ENCODE measurements around the gene MACROD2.

MACROD2 gene

DNA sequence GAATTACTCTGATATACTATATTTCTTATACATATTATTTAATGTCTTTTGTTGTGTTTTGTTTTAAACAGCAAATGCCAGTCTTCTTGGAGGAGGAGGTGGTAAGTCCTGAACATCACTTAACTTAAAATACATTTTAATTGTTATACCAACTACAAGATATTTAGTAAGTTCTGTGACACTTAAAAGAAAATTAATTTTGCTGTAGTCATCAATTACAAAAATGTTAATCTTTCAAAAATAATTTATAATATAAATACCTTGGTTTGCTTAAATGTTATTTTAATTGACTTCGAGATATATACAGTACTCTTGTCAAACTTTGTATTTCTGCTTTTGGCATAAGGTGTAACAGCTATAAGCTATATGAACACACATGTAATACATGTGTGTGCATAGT, 498.1 kb downstream of the MACROD2 start:
- Histone ChIP-seq H3K27ac (ENCODE audit: extremely low read depth, low read depth, low read length) (no peak overlapping the region), H3K9me3 (ENCODE audit: control insufficient read depth, insufficient read depth, low read depth, low read length) (no peaks in the 10 kb centered on the region), H3K4me3 (ENCODE audit: low read depth, low read length) (no peak overlapping the region), H3K4me1 (ENCODE audit: control insufficient read depth, insufficient read depth, low read length) (peaks cover 11% of the 10 kb centered on the region), H3K36me3 (ENCODE audit: control insufficient read depth in 2 of 2, insufficient read depth in 1 of 2, low read length in 2 of 2) (no peaks in the 10 kb centered on the region)
- TF ChIP-seq HOXC10 (CRISPR knock-in tag; IDR thresholded peaks at IDR 0.05): no peak
- TF ChIP-seq ZNF37A (tag by site-specific recombination; IDR thresholded peaks at IDR 0.05): no peak
- no peak for TF ChIP-seq ZNF248 (tag by site-specific recombination; IDR thresholded peaks at IDR 0.05)
- TF ChIP-seq, protein P1, sequence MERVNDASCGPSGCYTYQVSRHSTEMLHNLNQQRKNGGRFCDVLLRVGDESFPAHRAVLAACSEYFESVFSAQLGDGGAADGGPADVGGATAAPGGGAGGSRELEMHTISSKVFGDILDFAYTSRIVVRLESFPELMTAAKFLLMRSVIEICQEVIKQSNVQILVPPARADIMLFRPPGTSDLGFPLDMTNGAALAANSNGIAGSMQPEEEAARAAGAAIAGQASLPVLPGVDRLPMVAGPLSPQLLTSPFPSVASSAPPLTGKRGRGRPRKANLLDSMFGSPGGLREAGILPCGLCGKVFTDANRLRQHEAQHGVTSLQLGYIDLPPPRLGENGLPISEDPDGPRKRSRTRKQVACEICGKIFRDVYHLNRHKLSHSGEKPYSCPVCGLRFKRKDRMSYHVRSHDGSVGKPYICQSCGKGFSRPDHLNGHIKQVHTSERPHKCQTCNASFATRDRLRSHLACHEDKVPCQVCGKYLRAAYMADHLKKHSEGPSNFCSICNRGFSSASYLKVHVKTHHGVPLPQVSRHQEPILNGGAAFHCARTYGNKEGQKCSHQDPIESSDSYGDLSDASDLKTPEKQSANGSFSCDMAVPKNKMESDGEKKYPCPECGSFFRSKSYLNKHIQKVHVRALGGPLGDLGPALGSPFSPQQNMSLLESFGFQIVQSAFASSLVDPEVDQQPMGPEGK (tag by site-specific recombination; IDR thresholded peaks at IDR 0.05): no peak
- TF ChIP-seq ZFHX2 (tag by site-specific recombination; conservative IDR thresholded peaks at IDR 0.05): no peak
- no peak for TF ChIP-seq KLF8 (tag by site-specific recombination; IDR thresholded peaks at IDR 0.05)
- no peak for TF ChIP-seq KLF7 (tag by site-specific recombination; IDR thresholded peaks at IDR 0.05; ENCODE audit: borderline replicate concordance)
- TF ChIP-seq, protein P2, sequence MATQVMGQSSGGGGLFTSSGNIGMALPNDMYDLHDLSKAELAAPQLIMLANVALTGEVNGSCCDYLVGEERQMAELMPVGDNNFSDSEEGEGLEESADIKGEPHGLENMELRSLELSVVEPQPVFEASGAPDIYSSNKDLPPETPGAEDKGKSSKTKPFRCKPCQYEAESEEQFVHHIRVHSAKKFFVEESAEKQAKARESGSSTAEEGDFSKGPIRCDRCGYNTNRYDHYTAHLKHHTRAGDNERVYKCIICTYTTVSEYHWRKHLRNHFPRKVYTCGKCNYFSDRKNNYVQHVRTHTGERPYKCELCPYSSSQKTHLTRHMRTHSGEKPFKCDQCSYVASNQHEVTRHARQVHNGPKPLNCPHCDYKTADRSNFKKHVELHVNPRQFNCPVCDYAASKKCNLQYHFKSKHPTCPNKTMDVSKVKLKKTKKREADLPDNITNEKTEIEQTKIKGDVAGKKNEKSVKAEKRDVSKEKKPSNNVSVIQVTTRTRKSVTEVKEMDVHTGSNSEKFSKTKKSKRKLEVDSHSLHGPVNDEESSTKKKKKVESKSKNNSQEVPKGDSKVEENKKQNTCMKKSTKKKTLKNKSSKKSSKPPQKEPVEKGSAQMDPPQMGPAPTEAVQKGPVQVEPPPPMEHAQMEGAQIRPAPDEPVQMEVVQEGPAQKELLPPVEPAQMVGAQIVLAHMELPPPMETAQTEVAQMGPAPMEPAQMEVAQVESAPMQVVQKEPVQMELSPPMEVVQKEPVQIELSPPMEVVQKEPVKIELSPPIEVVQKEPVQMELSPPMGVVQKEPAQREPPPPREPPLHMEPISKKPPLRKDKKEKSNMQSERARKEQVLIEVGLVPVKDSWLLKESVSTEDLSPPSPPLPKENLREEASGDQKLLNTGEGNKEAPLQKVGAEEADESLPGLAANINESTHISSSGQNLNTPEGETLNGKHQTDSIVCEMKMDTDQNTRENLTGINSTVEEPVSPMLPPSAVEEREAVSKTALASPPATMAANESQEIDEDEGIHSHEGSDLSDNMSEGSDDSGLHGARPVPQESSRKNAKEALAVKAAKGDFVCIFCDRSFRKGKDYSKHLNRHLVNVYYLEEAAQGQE (tag by site-specific recombination; IDR thresholded peaks at IDR 0.05): no peak
- TF ChIP-seq GLI4 (tag by site-specific recombination; IDR thresholded peaks at IDR 0.05): no peak
- TF ChIP-seq, protein P3, sequence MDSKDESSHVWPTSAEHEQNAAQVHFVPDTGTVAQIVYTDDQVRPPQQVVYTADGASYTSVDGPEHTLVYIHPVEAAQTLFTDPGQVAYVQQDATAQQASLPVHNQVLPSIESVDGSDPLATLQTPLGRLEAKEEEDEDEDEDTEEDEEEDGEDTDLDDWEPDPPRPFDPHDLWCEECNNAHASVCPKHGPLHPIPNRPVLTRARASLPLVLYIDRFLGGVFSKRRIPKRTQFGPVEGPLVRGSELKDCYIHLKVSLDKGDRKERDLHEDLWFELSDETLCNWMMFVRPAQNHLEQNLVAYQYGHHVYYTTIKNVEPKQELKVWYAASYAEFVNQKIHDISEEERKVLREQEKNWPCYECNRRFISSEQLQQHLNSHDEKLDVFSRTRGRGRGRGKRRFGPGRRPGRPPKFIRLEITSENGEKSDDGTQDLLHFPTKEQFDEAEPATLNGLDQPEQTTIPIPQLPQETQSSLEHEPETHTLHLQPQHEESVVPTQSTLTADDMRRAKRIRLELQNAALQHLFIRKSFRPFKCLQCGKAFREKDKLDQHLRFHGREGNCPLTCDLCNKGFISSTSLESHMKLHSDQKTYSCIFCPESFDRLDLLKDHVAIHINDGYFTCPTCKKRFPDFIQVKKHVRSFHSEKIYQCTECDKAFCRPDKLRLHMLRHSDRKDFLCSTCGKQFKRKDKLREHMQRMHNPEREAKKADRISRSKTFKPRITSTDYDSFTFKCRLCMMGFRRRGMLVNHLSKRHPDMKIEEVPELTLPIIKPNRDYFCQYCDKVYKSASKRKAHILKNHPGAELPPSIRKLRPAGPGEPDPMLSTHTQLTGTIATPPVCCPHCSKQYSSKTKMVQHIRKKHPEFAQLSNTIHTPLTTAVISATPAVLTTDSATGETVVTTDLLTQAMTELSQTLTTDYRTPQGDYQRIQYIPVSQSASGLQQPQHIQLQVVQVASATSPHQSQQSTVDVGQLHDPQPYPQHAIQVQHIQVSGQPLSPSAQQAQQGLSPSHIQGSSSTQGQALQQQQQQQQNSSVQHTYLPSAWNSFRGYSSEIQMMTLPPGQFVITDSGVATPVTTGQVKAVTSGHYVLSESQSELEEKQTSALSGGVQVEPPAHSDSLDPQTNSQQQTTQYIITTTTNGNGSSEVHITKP (tag by site-specific recombination; IDR thresholded peaks at IDR 0.05): no peak
- POLR2A ChIA-PET: no interaction called here
- CTCF ChIA-PET: interaction anchor here (1.1 kb wide), 1 partner anchor 156 kb away, joined by 5 read pairs; the partner anchor contains the start of gene FLRT3

DNA sequence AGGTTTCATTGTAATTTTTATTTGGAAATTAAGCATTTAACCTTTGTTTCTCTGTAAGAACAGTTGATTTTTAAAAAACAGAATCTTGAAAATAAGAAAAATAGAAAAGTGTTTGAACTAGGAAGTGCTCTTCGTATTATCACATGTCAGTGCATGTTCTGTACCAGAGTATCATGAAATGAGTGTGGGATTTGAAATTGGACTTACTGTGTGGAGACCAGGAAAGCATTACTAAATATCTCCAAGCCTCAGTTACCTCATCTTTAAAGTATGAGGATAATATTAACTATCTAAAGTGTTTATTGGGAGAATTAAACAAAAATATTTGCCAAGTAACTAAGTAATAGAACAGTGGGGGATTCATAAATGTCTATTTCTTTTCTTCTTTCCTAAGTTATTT, 499.0 kb downstream of the MACROD2 start:
- no peaks in the 10 kb centered on the region for H3K9me3 ChIP-seq (ENCODE audit: control insufficient read depth, insufficient read depth, low read depth, low read length)
- TF ChIP-seq, protein P4, sequence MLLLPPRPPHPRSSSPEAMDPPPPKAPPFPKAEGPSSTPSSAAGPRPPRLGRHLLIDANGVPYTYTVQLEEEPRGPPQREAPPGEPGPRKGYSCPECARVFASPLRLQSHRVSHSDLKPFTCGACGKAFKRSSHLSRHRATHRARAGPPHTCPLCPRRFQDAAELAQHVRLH (tag by site-specific recombination; IDR thresholded peaks at IDR 0.05): no peak
- no peak for TF ChIP-seq ZNF24 (tag by site-specific recombination; IDR thresholded peaks at IDR 0.05)
- no peak for TF ChIP-seq WT1 (tag by site-specific recombination; IDR thresholded peaks at IDR 0.05)
- TF ChIP-seq, protein P5, sequence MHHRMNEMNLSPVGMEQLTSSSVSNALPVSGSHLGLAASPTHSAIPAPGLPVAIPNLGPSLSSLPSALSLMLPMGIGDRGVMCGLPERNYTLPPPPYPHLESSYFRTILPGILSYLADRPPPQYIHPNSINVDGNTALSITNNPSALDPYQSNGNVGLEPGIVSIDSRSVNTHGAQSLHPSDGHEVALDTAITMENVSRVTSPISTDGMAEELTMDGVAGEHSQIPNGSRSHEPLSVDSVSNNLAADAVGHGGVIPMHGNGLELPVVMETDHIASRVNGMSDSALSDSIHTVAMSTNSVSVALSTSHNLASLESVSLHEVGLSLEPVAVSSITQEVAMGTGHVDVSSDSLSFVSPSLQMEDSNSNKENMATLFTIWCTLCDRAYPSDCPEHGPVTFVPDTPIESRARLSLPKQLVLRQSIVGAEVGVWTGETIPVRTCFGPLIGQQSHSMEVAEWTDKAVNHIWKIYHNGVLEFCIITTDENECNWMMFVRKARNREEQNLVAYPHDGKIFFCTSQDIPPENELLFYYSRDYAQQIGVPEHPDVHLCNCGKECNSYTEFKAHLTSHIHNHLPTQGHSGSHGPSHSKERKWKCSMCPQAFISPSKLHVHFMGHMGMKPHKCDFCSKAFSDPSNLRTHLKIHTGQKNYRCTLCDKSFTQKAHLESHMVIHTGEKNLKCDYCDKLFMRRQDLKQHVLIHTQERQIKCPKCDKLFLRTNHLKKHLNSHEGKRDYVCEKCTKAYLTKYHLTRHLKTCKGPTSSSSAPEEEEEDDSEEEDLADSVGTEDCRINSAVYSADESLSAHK (tag by site-specific recombination; IDR thresholded peaks at IDR 0.05): no peak
- TF ChIP-seq ZNF521 (tag by site-specific recombination; IDR thresholded peaks at IDR 0.05): no peak
- no peak for TF ChIP-seq ZNF600 (tag by site-specific recombination; IDR thresholded peaks at IDR 0.05)
- TF ChIP-seq ZNF660 (tag by site-specific recombination; IDR thresholded peaks at IDR 0.05): no peak
- no peak for TF ChIP-seq ZNF558 (tag by site-specific recombination; IDR thresholded peaks at IDR 0.05)
- TF ChIP-seq ZNF610 (tag by site-specific recombination; IDR thresholded peaks at IDR 0.05; ENCODE audit: borderline replicate concordance): no peak
- no peak for TF ChIP-seq GLI2 (tag by site-specific recombination; IDR thresholded peaks at IDR 0.05; ENCODE audit: borderline replicate concordance, low read depth)
- TF ChIP-seq ZNF266 (tag by site-specific recombination; IDR thresholded peaks at IDR 0.05; ENCODE audit: low read depth): no peak
- TF ChIP-seq ZNF76 (tag by site-specific recombination; IDR thresholded peaks at IDR 0.05; ENCODE audit: borderline replicate concordance, low read depth): no peak
- no peak for TF ChIP-seq ZNF621 (tag by site-specific recombination; IDR thresholded peaks at IDR 0.05)
- POLR2A ChIA-PET: no interaction called here
- CTCF ChIA-PET: no interaction called here
- peaks cover 11% of the 10 kb centered on the region for H3K4me1 ChIP-seq (ENCODE audit: control insufficient read depth, insufficient read depth, low read length)
- H3K4me3 ChIP-seq (ENCODE audit: low read depth, low read length): no peak overlapping the region
- H3K27ac ChIP-seq (ENCODE audit: extremely low read depth, low read depth, low read length): no peak overlapping the region
- no peaks in the 10 kb centered on the region for H3K36me3 ChIP-seq (ENCODE audit: control insufficient read depth in 2 of 2, insufficient read depth in 1 of 2, low read length in 2 of 2)
